ENCODE data around the gene FAM83E. TPM values are rescaled to one million over a fixed set of nuclear protein-coding genes. Genes with fewer than 3 reads are reported as not detected.

Gene FAM83E
- total RNA-seq, 1 experiment from 2014 or later, result 8.8 TPM

- no peak for TF ChIP-seq ARID4B (CRISPR knock-in tag; IDR thresholded peaks at IDR 0.05; ENCODE audit: borderline replicate concordance)
- no peak for TF ChIP-seq SP1 (CRISPR knock-in tag; conservative IDR thresholded peaks at IDR 0.05)
- TF ChIP-seq CREM (CRISPR knock-in tag; IDR thresholded peaks at IDR 0.05), result no peak
- no peak for TF ChIP-seq ZNF121 (CRISPR knock-in tag; IDR thresholded peaks at IDR 0.05)
- TF ChIP-seq RELA (CRISPR knock-in tag; IDR thresholded peaks at IDR 0.05; ENCODE audit: borderline replicate concordance), result no peak
Measured at GRCh38 chr19:48573163-48573505, 41.7 kb downstream of the FAM83E start (continued).

DNA sequence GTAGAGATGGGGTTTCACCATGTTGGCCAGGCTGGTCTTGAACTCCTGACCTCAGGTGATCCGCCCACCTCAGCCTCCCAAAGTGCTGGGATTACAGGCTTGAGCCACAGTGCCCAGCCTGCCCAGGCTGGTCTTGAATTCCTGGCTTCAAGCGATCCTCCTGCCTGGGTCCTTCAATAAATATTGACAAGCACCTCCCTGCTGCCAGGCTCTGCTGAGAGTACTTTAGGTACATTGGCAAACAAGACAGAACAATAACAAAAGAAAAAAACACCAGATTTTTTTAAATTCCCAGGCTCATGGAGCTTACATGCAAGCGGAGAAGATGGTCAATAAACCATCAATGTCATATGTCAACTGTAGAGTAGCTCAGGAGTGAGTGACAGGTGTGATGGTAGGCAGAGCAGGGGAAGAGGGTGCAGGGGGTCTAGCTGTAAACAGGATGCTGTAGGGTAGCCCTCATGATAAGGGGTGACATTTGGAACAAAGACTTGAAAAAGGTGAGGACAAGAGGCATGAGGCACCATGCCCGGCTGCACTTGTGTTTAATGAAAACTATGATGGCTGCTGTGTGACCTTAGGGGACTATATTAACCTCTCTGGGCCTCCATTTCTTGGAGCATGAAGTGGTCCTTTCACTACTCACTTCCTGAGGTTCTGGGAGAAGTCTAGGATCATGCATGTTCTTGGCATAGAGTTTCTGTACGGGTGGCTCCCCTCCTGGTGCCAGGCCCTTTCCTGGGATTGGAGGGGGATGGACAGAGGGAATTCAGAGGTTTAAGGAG is 43.3 kb downstream of the FAM83E start:
- POLR2A ChIA-PET, result no interaction called here
- DNase-seq (ENCODE audit: low spot score) (no peak), ATAC-seq (no peak)
- H3K4me1 Mint-ChIP-seq, result peaks cover 15% of the 10 kb centered on the region
- peaks cover 6% of the 10 kb centered on the region; the same call in 1 of the 2 replicates for H3K27me3 Mint-ChIP-seq (ENCODE audit: low read depth)
- no peak overlapping the region for H3K4me3 Mint-ChIP-seq
- H3K36me3 Mint-ChIP-seq, result no peaks in the 10 kb centered on the region
- H3K9me3 Mint-ChIP-seq, result no peaks in the 10 kb centered on the region
- CTCF ChIA-PET, result interaction anchor here (0.8 to 1.5 kb wide), 2 partner anchors 66 to 82 kb away, joined by 3 read pairs; no protein-coding TSS in a partner anchor
- no peak for TF ChIP-seq ZBTB21 (CRISPR knock-in tag; IDR thresholded peaks at IDR 0.05; ENCODE audit: borderline replicate concordance)
- 0 out of 2 replicates have a peak overlapping the region, but pooled peaks have one; percentile 13 for H3K27ac Mint-ChIP-seq

DNA sequence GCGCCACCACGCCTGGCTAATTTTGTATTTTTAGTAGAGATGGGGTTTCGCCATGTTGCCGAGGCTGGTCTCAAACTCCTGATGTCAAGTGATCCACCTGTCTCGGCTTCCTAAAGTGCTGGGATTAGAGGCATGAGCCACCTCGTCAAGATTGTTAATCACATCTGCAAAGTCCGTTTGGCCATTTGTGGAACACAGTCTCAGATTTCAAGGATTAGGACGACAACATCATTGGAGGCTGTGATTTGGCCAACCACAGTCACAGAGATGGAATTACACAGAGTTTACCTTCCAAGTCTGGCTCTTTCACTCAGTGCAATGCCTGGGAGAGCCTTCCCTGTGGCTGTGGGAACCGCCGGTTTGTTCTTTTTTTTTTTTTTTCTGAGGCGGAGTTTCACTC is 45.1 kb downstream of the FAM83E start:
- peaks cover 15% of the 10 kb centered on the region for H3K4me1 Mint-ChIP-seq
- CTCF ChIA-PET, result interaction anchor here (1.1 kb wide), 1 partner anchor 39 kb away, joined by 4 read pairs; no protein-coding TSS in a partner anchor
- DNase-seq (ENCODE audit: low spot score) (no peak), ATAC-seq (no peak)
- TF ChIP-seq CTCF (IDR thresholded peaks at IDR 0.05) (no peak), ZMAT4 (CRISPR knock-in tag; IDR thresholded peaks at IDR 0.05) (no peak)
- H3K36me3 Mint-ChIP-seq, result no peaks in the 10 kb centered on the region
- H3K9me3 Mint-ChIP-seq, result no peaks in the 10 kb centered on the region
- no peak overlapping the region for H3K27ac Mint-ChIP-seq
- no peak overlapping the region for H3K4me3 Mint-ChIP-seq
- POLR2A ChIA-PET, result no interaction called here
- peaks cover 6% of the 10 kb centered on the region; the same call in 1 of the 2 replicates for H3K27me3 Mint-ChIP-seq (ENCODE audit: low read depth)

DNA sequence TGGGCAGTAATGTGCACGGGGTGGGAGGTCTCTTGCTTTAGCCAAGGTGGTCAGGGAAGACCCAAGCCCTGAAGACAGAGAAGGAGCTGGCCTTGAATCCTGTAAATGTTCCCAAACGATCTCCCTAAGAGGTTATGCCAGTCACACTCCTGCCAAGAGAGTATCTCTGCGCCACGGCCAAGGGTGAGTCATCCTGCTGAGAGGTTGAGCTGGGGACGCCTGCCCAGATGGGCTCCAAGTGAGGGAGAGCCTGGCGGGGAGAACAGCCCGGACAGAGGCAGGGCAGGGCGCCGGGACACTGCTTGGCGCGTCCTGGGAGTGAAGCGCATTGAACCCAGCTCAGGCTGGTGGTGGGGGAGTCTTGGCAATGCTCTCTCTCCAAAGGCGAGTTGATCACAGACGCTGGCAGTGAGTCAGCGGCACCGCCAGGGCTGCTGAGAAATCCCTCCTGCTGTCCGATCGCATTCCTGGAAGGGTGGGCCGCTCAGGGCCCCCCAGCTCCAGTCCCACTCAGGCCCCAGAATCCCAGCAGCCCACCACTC is 46.5 kb downstream of the FAM83E start:
- no peaks in the 10 kb centered on the region for H3K36me3 Mint-ChIP-seq
- H3K27me3 Mint-ChIP-seq (ENCODE audit: low read depth), result peaks cover 6% of the 10 kb centered on the region; the same call in 1 of the 2 replicates
- DNase-seq (ENCODE audit: low spot score) (no peak), ATAC-seq (peak; percentile 51)
- CTCF ChIA-PET, result interaction anchor here (0.7 to 4.4 kb wide), 10 partner anchors 11 to 79 kb away, joined by 3 to 25 read pairs (median 3); no protein-coding TSS in a partner anchor
- no peak overlapping the region for H3K27ac Mint-ChIP-seq
- no peak for TF ChIP-seq MAX (CRISPR knock-in tag; IDR thresholded peaks at IDR 0.05)
- no peak for TF ChIP-seq E2F4 (CRISPR knock-in tag; IDR thresholded peaks at IDR 0.05; ENCODE audit: borderline replicate concordance, low read depth)
- TF ChIP-seq, protein P1, sequence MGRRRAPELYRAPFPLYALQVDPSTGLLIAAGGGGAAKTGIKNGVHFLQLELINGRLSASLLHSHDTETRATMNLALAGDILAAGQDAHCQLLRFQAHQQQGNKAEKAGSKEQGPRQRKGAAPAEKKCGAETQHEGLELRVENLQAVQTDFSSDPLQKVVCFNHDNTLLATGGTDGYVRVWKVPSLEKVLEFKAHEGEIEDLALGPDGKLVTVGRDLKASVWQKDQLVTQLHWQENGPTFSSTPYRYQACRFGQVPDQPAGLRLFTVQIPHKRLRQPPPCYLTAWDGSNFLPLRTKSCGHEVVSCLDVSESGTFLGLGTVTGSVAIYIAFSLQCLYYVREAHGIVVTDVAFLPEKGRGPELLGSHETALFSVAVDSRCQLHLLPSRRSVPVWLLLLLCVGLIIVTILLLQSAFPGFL (CRISPR knock-in tag; IDR thresholded peaks at IDR 0.05; ENCODE audit: borderline replicate concordance), result no peak
- TF ChIP-seq GABPB1 (CRISPR knock-in tag; IDR thresholded peaks at IDR 0.05), result no peak
- TF ChIP-seq PRRX2 (CRISPR knock-in tag; IDR thresholded peaks at IDR 0.05), result no peak
- no peak for TF ChIP-seq JUN (CRISPR knock-in tag; IDR thresholded peaks at IDR 0.05)
- no peak for TF ChIP-seq OVOL2 (CRISPR knock-in tag; IDR thresholded peaks at IDR 0.05; ENCODE audit: borderline replicate concordance)
- no peak for TF ChIP-seq CBFB (CRISPR knock-in tag; IDR thresholded peaks at IDR 0.05; ENCODE audit: low read depth)
- no peak for TF ChIP-seq TEAD4 (CRISPR knock-in tag; IDR thresholded peaks at IDR 0.05)
- H3K4me1 Mint-ChIP-seq, result peaks cover 15% of the 10 kb centered on the region
- H3K9me3 Mint-ChIP-seq, result no peaks in the 10 kb centered on the region
- no peak overlapping the region; the same call in 1 of the 2 replicates for H3K4me3 Mint-ChIP-seq
- POLR2A ChIA-PET, result interaction anchor here (0.6 to 1.3 kb wide), 2 partner anchors 79 to 1025 kb away, joined by 4 read pairs; no protein-coding TSS in a partner anchor
